ENCODE measurements around the gene LRRC8E.

Gene LRRC8E

GRCh38 chr19:7852851-7853769, 35.2 kb upstream of the LRRC8E start:
- Histone ChIP-seq H2AFZ (ENCODE audit: low read depth) (no peak overlapping the region), H3K4me2 (no peak overlapping the region)

GRCh38 chr19:7853770-7854128, 34.6 kb upstream of the LRRC8E start:
- H4K20me1 ChIP-seq (ENCODE audit: insufficient read depth) = no peaks in the 10 kb centered on the region
- H3K79me2 ChIP-seq (ENCODE audit: insufficient read depth, low read depth) = no peaks in the 10 kb centered on the region
- H2AFZ ChIP-seq (ENCODE audit: low read depth) = no peak overlapping the region
- no peak overlapping the region for H3K4me2 ChIP-seq
- H3K36me3 ChIP-seq (ENCODE audit: insufficient read depth) = no peaks in the 10 kb centered on the region
- H3K4me1 ChIP-seq (ENCODE audit: low read depth, poor library complexity, severe bottlenecking) = peaks cover 4% of the 10 kb centered on the region
- H3K27ac ChIP-seq = no peak overlapping the region
- H3K27me3 ChIP-seq (ENCODE audit: insufficient read depth, low read depth) = no peaks in the 10 kb centered on the region
- TF ChIP-seq CTCF (conservative IDR thresholded peaks at IDR 0.05; ENCODE audit: low read depth, low read length) = no peak
- H3K4me3 ChIP-seq (IDR thresholded peaks at IDR 0.05; ENCODE audit: insufficient read depth, low read depth, low read length) = no peak overlapping the region
- no peak overlapping the region for H3K9ac ChIP-seq

More at GRCh38 chr19:7852851-7853769, 35.2 kb upstream of the LRRC8E start:
- H3K4me3 ChIP-seq (IDR thresholded peaks at IDR 0.05; ENCODE audit: insufficient read depth, low read depth, low read length) = no peak overlapping the region
- TF ChIP-seq CTCF (conservative IDR thresholded peaks at IDR 0.05; ENCODE audit: low read depth, low read length) = peak; percentile 83
- no peaks in the 10 kb centered on the region for H3K27me3 ChIP-seq (ENCODE audit: insufficient read depth, low read depth)
- H3K27ac ChIP-seq = no peak overlapping the region
- H4K20me1 ChIP-seq (ENCODE audit: insufficient read depth) = no peaks in the 10 kb centered on the region
- H3K36me3 ChIP-seq (ENCODE audit: insufficient read depth) = no peaks in the 10 kb centered on the region
- no peak overlapping the region for H3K9ac ChIP-seq
- H3K79me2 ChIP-seq (ENCODE audit: insufficient read depth, low read depth) = no peaks in the 10 kb centered on the region
- H3K4me1 ChIP-seq (ENCODE audit: low read depth, poor library complexity, severe bottlenecking) = peaks cover 4% of the 10 kb centered on the region

DNA sequence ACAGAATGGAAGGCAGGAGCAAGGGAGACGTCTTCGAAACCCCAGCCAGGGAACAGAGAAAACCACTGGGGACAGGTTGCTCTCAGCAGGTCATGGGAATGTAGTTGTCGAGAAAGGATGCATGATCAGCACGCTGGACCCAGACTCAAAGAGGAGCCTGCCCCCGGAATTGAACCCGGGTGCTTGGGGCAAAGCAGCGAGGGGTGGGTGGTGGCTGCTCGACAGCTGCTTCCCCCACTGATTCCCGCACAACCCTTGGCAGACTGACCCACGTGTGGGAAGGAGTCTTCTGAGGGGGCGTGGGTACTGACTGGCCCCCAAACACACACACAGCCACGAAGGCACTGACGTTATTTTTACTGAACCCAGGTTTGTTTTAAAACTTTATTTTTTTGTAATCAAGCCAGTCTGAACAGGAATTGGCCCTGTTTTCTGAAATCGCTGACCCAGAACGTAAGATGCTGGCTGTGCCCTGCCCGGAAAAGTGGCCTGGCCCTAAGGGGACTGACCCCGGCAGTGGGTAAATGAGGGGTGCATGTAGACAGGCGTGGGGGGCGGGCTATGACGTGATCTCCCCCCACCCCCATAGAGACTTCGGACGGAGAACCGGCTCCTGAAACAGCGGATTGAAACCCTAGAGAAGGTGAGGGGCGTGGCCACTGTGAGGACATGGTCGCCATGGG, 32.7 kb upstream of the LRRC8E start:
- Histone ChIP-seq H3K4me2 (no peak overlapping the region), H3K36me3 (ENCODE audit: insufficient read depth) (no peaks in the 10 kb centered on the region), H2AFZ (ENCODE audit: low read depth) (no peak overlapping the region), H3K4me3 (IDR thresholded peaks at IDR 0.05; ENCODE audit: insufficient read depth, low read depth, low read length) (no peak overlapping the region), H3K27ac (no peak overlapping the region), H3K79me2 (ENCODE audit: insufficient read depth, low read depth) (no peaks in the 10 kb centered on the region), H3K4me1 (ENCODE audit: low read depth, poor library complexity, severe bottlenecking) (peaks cover 4% of the 10 kb centered on the region), H3K27me3 (ENCODE audit: insufficient read depth, low read depth) (no peaks in the 10 kb centered on the region), H4K20me1 (ENCODE audit: insufficient read depth) (no peaks in the 10 kb centered on the region), H3K9ac (no peak overlapping the region)
- no peak for TF ChIP-seq CTCF (conservative IDR thresholded peaks at IDR 0.05; ENCODE audit: low read depth, low read length)

- Histone ChIP-seq H3K36me3 (ENCODE audit: insufficient read depth) (no peaks in the 10 kb centered on the region), H3K27ac (no peak overlapping the region), H4K20me1 (ENCODE audit: insufficient read depth) (no peaks in the 10 kb centered on the region), H3K9ac (no peak overlapping the region), H3K27me3 (ENCODE audit: insufficient read depth, low read depth) (no peaks in the 10 kb centered on the region), H3K79me2 (ENCODE audit: insufficient read depth, low read depth) (no peaks in the 10 kb centered on the region), H3K4me1 (ENCODE audit: low read depth, poor library complexity, severe bottlenecking) (peaks cover 4% of the 10 kb centered on the region), H3K4me2 (no peak overlapping the region), H3K4me3 (IDR thresholded peaks at IDR 0.05; ENCODE audit: insufficient read depth, low read depth, low read length) (no peak overlapping the region), H2AFZ (ENCODE audit: low read depth) (no peak overlapping the region)
- no peak for TF ChIP-seq CTCF (conservative IDR thresholded peaks at IDR 0.05; ENCODE audit: low read depth, low read length)
These were observed 32.2 kb upstream of the LRRC8E start for GRCh38 chr19:7856109-7856591.

Measured in KMS-11 (cell line).